Subcutaneous adipose tissue (tissue), 4 donors: ENCODE results near the gene ADGRL3. TPM values are rescaled to one million over a fixed set of nuclear protein-coding genes. Genes with fewer than 3 reads are reported as not detected.

Experiments
- CTCF ChIP-seq: fragments of 450-650 bp; IDR thresholded peaks from one replicate; pipeline ENCODE4 v1.5.1; 2016; ENCODE audit warnings: low read depth, mild to moderate bottlenecking, control low read depth, antibody characterized with exemption, moderate library complexity
- total RNA-seq, 4 donors: library from RNA; depleted of rRNA; stranded (reverse); fragments of >200 nt; gene quantifications; one replicate each; pipeline ENCODE4 v1.1.0, GENCODE V29; 2016

The ADGRL3 gene
- total RNA-seq, 4 donors from 2014 or later = 6.3 to 12.2 (median 9.2) TPM

GRCh38 chr4:61180405-61180804, 19.7 kb upstream of the ADGRL3 start:
- no peak for TF ChIP-seq CTCF

- no peak for TF ChIP-seq CTCF
Measured at GRCh38 chr4:61182915-61183314, 17.2 kb upstream of the ADGRL3 start.

DNA sequence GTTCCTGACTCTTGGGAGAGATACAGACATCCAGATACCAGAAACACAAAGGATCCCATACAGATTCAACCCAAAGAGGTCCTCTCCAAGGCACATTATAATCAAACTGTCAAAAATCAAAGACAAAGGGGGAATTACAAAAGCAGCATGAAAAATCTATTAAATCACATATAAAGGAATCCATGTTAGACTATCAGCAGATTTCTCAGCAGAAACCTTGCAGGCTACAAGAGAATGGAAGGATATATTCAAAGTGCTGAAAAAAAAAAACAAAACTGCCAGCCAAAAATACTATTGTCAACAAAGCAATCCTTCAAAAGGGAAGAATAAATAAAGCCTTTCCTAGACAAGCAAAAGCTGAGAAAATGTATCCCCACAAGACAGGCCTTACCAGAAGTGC, 14.8 kb upstream of the ADGRL3 start:
- TF ChIP-seq CTCF = no peak

- TF ChIP-seq CTCF = no peak
Measured at GRCh38 chr4:61192392-61192791, 7.7 kb upstream of the ADGRL3 start.

GRCh38 chr4:61193863-61194262, 6.3 kb upstream of the ADGRL3 start:
- no peak for TF ChIP-seq CTCF

GRCh38 chr4:61194571-61194970, 5.6 kb upstream of the ADGRL3 start:
- no peak for TF ChIP-seq CTCF

DNA sequence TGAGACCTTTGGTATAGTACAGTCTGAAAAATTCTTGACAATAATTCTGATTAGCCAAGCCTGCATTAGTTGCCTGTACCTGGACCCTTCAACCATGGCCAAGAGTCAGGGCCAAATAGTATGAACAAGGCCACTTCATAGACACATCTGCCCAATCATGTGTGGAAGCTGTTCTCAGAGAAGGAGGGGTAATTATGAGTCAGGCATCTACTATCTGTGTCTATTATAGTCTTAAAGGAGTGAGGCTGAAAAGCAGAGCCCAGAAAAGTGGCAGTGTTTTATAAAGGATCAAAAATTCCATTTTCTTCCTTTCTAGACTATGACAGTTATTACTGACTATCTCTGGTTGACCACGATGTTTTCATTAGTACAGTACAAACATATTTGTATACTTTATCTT, 5.0 kb upstream of the ADGRL3 start:
- TF ChIP-seq CTCF = no peak
